HL-60 (cell line): Measurements from ENCODE around the gene TMEM236.

ENCODE experiments used
- GABPA ChIP-seq: IDR thresholded peaks from 2 replicates; pipeline ENCODE4 v1.6.1; 2012; ENCODE audit warnings: low read depth
- POLR2AphosphoS5 ChIP-seq: IDR thresholded peaks from 2 replicates; pipeline ENCODE4 v1.6.1; 2012; ENCODE audit warnings: low read depth
- SPI1 ChIP-seq: IDR thresholded peaks from 2 replicates; pipeline ENCODE4 v1.6.1; 2012; ENCODE audit warnings: low read depth, mild to moderate bottlenecking, borderline replicate concordance
- TF ChIP-seq, protein P1 (sequence below): IDR thresholded peaks from one replicate; pipeline ENCODE4 v1.5.1; 2011; ENCODE audit warnings: low read length, control low read depth, inconsistent platforms; ENCODE audit not compliant: insufficient read depth

GRCh38 chr10:17789396-17789795, 37.4 kb downstream of the TMEM236 start:
- TF ChIP-seq, protein P1, sequence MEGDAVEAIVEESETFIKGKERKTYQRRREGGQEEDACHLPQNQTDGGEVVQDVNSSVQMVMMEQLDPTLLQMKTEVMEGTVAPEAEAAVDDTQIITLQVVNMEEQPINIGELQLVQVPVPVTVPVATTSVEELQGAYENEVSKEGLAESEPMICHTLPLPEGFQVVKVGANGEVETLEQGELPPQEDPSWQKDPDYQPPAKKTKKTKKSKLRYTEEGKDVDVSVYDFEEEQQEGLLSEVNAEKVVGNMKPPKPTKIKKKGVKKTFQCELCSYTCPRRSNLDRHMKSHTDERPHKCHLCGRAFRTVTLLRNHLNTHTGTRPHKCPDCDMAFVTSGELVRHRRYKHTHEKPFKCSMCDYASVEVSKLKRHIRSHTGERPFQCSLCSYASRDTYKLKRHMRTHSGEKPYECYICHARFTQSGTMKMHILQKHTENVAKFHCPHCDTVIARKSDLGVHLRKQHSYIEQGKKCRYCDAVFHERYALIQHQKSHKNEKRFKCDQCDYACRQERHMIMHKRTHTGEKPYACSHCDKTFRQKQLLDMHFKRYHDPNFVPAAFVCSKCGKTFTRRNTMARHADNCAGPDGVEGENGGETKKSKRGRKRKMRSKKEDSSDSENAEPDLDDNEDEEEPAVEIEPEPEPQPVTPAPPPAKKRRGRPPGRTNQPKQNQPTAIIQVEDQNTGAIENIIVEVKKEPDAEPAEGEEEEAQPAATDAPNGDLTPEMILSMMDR, result no peak
- TF ChIP-seq POLR2AphosphoS5 (no peak), SPI1 (no peak), GABPA (no peak)
